Measurements from ENCODE around the gene MOSPD3. TPM values are rescaled to one million over a fixed set of nuclear protein-coding genes. Genes with fewer than 3 reads are reported as not detected.
A peak's percentile ranks its signal among the peaks of the same experiment; 100 is the strongest.

The MOSPD3 gene
- total RNA-seq, 1 experiment from 2014 or later, result 25.0 TPM

GRCh38 chr7:100613412-100614175 lies 1.3 kb downstream of the MOSPD3 start:
- in situ Hi-C loops (cut with HindIII; ENCODE audit: low pct_unique_long_range_greater_than_20kb, low sequenced_read_pairs), result no loop called here
- intact Hi-C loops (cut with micrococcal nuclease; ENCODE audit: unreplicated experiment), result no loop called here
- TF ChIP-seq REST (IDR thresholded peaks at IDR 0.05; ENCODE audit: insufficient read depth in 1 of 2, low read depth in 2 of 2, low read length in 1 of 2), result no peak

DNA sequence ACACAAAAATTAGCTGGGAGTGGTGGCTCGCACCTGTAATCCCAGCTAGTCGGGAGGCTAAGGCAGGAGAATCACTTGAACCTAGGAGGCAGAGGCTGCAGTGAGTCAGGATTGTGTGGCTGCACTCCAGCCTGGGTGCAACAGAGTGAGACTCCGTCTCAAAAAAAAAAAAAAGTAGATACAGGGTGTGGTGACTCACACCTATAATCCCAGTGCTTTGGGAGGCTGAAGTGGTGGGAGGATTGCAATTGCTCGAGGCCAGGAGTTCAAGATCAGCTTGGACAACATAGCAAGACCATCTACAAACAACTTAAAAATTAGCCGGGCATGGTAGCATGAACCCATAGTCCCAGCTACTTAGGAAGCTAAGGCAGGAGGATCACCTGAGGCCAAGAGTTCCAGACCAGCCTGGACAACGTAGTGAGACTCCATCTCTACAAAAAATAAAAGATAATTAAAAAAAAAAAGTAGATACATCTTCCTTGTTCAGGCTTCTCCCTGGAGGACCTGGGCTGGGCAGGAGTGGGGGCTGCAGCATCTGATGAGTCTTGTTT lies 2.0 kb downstream of the MOSPD3 start:
- no peaks in the 10 kb centered on the region for H3K36me3 ChIP-seq (ENCODE audit: control insufficient read depth, insufficient read depth, low read length)
- TF ChIP-seq, protein P1, sequence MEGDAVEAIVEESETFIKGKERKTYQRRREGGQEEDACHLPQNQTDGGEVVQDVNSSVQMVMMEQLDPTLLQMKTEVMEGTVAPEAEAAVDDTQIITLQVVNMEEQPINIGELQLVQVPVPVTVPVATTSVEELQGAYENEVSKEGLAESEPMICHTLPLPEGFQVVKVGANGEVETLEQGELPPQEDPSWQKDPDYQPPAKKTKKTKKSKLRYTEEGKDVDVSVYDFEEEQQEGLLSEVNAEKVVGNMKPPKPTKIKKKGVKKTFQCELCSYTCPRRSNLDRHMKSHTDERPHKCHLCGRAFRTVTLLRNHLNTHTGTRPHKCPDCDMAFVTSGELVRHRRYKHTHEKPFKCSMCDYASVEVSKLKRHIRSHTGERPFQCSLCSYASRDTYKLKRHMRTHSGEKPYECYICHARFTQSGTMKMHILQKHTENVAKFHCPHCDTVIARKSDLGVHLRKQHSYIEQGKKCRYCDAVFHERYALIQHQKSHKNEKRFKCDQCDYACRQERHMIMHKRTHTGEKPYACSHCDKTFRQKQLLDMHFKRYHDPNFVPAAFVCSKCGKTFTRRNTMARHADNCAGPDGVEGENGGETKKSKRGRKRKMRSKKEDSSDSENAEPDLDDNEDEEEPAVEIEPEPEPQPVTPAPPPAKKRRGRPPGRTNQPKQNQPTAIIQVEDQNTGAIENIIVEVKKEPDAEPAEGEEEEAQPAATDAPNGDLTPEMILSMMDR (IDR thresholded peaks at IDR 0.05), result no peak
- TF ChIP-seq SIN3A (IDR thresholded peaks at IDR 0.05; ENCODE audit: borderline replicate concordance, insufficient read depth, low read depth, low read length) (no peak), REST (IDR thresholded peaks at IDR 0.05; ENCODE audit: insufficient read depth in 1 of 2, low read depth in 2 of 2, low read length in 1 of 2) (no peak), TCF7L2 (IDR thresholded peaks at IDR 0.05; ENCODE audit: low read depth, low read length) (no peak), POLR2AphosphoS5 (IDR thresholded peaks at IDR 0.05; ENCODE audit: low read depth, low read length) (no peak)
- H3K9me3 ChIP-seq (ENCODE audit: control insufficient read depth, insufficient read depth, low read depth, low read length), result no peaks in the 10 kb centered on the region
- peaks cover 5% of the 10 kb centered on the region for H3K4me1 ChIP-seq (ENCODE audit: control insufficient read depth, insufficient read depth, low read length)
- intact Hi-C loops (cut with micrococcal nuclease; ENCODE audit: unreplicated experiment), result no loop called here
- no peak for DNase-seq (ENCODE audit: low read depth, low spot score)
- H3K4me3 ChIP-seq (ENCODE audit: low read depth in 2 of 2, low read length in 2 of 2), result no peak overlapping the region
- no peak overlapping the region for H3K27ac ChIP-seq (ENCODE audit: low read length)
- no peaks in the 10 kb centered on the region for H3K27me3 ChIP-seq (ENCODE audit: control insufficient read depth, insufficient read depth, low read length)
- ChIA-PET POLR2A (no interaction called here), CTCF (interaction anchor here (1.2 kb wide), 1 partner anchor 77 kb away, joined by 4 read pairs; no protein-coding TSS in a partner anchor)
- no peak for ATAC-seq
- no TSS peak for BruUV-seq (replicated peaks)
- in situ Hi-C loops (cut with HindIII; ENCODE audit: low pct_unique_long_range_greater_than_20kb, low sequenced_read_pairs), result no loop called here

More at GRCh38 chr7:100613412-100614175, 1.3 kb downstream of the MOSPD3 start:
- Histone ChIP-seq H3K9me3 (ENCODE audit: control insufficient read depth, insufficient read depth, low read depth, low read length) (no peaks in the 10 kb centered on the region), H3K27ac (ENCODE audit: low read length) (no peak overlapping the region), H3K27me3 (ENCODE audit: control insufficient read depth, insufficient read depth, low read length) (no peaks in the 10 kb centered on the region), H3K4me3 (ENCODE audit: low read depth in 2 of 2, low read length in 2 of 2) (peak overlapping the region; percentile 80 to 82), H3K4me1 (ENCODE audit: control insufficient read depth, insufficient read depth, low read length) (peaks cover 5% of the 10 kb centered on the region), H3K36me3 (ENCODE audit: control insufficient read depth, insufficient read depth, low read length) (no peaks in the 10 kb centered on the region)
- DNase-seq (ENCODE audit: low read depth, low spot score) (no peak), ATAC-seq (no peak)
- ChIA-PET POLR2A (interaction anchor here (0.5 kb wide), 1 partner anchor 1131 kb away, joined by 6 read pairs; no protein-coding TSS in a partner anchor), CTCF (interaction anchor here (1.2 to 1.5 kb wide), 2 partner anchors 19 to 78 kb away, joined by 4 to 6 read pairs; no protein-coding TSS in a partner anchor)
- BruUV-seq (replicated peaks), result no TSS peak
